ENCODE data around the gene RPS6KA3.

DNA sequence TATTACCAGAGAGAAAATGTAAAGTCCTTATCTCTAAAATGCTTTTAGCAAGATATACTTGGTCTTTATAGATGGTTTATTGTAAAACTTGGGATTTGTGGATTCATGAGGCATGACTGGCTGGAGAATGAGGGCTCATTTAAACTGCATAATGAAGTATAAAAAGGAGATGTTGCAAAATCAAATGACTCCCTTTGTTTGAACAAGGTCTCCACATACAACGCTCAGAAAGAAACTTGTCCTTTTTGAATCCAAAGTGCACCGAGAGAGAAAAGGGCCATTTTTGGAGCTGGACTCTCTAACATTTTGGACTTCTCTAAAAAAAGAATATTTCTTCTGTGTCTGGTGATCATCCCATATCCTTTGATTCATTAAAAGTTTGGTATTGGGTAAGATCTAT lies 117.4 kb downstream of the RPS6KA3 start:
- TF ChIP-seq, protein P1, sequence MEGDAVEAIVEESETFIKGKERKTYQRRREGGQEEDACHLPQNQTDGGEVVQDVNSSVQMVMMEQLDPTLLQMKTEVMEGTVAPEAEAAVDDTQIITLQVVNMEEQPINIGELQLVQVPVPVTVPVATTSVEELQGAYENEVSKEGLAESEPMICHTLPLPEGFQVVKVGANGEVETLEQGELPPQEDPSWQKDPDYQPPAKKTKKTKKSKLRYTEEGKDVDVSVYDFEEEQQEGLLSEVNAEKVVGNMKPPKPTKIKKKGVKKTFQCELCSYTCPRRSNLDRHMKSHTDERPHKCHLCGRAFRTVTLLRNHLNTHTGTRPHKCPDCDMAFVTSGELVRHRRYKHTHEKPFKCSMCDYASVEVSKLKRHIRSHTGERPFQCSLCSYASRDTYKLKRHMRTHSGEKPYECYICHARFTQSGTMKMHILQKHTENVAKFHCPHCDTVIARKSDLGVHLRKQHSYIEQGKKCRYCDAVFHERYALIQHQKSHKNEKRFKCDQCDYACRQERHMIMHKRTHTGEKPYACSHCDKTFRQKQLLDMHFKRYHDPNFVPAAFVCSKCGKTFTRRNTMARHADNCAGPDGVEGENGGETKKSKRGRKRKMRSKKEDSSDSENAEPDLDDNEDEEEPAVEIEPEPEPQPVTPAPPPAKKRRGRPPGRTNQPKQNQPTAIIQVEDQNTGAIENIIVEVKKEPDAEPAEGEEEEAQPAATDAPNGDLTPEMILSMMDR (IDR thresholded peaks at IDR 0.05; ENCODE audit: low read depth, low read length), result no peak
- TF ChIP-seq EZH2phosphoT487 (IDR thresholded peaks at IDR 0.05; ENCODE audit: low read depth), result no peak

All from OCI-LY3 (cell line).